B cell (primary cell): Measurements from ENCODE around the gene ETS1.

Experiments
- EZH2 ChIP-seq: IDR thresholded peaks from 2 replicates; pipeline ENCODE4 v1.6.1; 2012; ENCODE audit warnings: borderline replicate concordance, low read depth, mild to moderate bottlenecking, moderate library complexity, low read length; ENCODE audit not compliant: insufficient read depth, poor library complexity, severe bottlenecking
- TF ChIP-seq, protein P1 (sequence below): fragments of 200-600 bp; IDR thresholded peaks from one replicate; pipeline ENCODE4 v1.8.0; 2022; ENCODE audit warnings: antibody characterized with exemption, mild to moderate bottlenecking

DNA sequence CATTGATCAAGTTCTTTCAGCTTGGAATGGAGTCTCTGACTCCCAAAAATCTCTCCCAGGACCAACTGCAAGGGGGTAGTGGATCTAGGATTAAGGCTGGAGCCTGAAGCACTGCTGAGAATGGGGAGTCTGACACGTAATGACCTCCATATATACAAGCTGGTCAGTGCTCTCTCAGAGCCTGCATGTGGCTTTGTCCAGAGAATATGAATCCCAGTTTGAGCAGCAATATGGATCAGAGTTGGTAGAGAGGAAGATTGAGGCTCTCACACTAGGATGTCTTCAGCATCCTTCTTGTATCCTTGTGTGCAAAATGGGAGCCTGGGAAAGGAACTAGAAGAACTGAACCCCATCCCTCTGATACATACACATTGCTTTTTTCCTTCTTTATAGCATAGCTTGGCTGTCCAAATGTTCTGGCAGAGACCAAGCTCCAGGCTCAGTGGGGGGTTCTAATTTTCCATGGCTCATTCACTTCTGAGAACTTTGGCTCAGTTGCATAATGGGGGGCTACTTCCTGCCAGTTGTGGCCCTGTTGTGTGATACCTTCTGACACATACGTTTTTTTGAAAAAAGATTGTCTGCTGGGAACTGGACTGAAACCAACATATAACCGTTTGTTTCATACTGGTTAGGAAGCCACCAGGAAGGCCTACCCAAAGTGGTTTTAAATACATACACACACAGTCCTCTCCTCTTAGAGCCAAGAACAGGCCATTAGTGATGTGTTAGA is 138.2 kb downstream of the ETS1 start:
- TF ChIP-seq EZH2: no peak
- TF ChIP-seq, protein P1, sequence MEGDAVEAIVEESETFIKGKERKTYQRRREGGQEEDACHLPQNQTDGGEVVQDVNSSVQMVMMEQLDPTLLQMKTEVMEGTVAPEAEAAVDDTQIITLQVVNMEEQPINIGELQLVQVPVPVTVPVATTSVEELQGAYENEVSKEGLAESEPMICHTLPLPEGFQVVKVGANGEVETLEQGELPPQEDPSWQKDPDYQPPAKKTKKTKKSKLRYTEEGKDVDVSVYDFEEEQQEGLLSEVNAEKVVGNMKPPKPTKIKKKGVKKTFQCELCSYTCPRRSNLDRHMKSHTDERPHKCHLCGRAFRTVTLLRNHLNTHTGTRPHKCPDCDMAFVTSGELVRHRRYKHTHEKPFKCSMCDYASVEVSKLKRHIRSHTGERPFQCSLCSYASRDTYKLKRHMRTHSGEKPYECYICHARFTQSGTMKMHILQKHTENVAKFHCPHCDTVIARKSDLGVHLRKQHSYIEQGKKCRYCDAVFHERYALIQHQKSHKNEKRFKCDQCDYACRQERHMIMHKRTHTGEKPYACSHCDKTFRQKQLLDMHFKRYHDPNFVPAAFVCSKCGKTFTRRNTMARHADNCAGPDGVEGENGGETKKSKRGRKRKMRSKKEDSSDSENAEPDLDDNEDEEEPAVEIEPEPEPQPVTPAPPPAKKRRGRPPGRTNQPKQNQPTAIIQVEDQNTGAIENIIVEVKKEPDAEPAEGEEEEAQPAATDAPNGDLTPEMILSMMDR: no peak
